Measurements from ENCODE around the gene TMCC1.

TMCC1 gene

GRCh38 chr3:129740090-129740489, 153.4 kb downstream of the TMCC1 start:
- TF ChIP-seq ZC3H10 (CRISPR knock-in tag; IDR thresholded peaks at IDR 0.05), result no peak
- ATAC-seq, result no peak

DNA sequence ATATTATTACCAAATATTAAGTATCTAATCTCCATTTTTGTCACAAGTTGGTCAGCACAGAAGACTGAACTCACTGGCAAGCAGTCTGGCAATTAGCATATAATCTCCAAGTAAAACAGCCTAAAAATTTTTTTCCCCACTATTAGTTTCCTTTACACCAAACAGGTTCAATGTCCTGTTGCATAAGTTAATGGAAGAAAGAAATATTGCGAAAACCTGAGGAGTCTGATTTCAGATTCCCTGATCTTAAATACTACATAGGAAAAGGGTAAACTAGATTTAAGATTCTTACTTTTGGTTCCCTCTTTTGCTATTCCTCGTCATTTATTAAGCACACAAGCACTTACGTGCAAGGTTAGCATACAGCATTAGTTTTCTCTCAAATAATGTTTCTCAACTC, 153.9 kb downstream of the TMCC1 start:
- TF ChIP-seq SNAI2 (CRISPR knock-in tag; IDR thresholded peaks at IDR 0.05) (no peak), CSRNP3 (CRISPR knock-in tag; IDR thresholded peaks at IDR 0.05) (no peak), CREB5 (CRISPR knock-in tag; IDR thresholded peaks at IDR 0.05; ENCODE audit: low read depth) (no peak), ZC3H10 (CRISPR knock-in tag; IDR thresholded peaks at IDR 0.05) (no peak), BACH2 (CRISPR knock-in tag; IDR thresholded peaks at IDR 0.05; ENCODE audit: borderline replicate concordance) (no peak), RARB (CRISPR knock-in tag; IDR thresholded peaks at IDR 0.05) (no peak), OSR1 (CRISPR knock-in tag; IDR thresholded peaks at IDR 0.05) (no peak), TOX (CRISPR knock-in tag; IDR thresholded peaks at IDR 0.05; ENCODE audit: borderline replicate concordance) (no peak), ARNTL (CRISPR knock-in tag; IDR thresholded peaks at IDR 0.05; ENCODE audit: borderline replicate concordance, low read depth) (no peak), ZNF565 (CRISPR knock-in tag; conservative IDR thresholded peaks at IDR 0.05; ENCODE audit: low read depth) (no peak), POU6F1 (CRISPR knock-in tag; IDR thresholded peaks at IDR 0.05; ENCODE audit: borderline replicate concordance, low read depth) (no peak), ESRRG (CRISPR knock-in tag; IDR thresholded peaks at IDR 0.05) (no peak), TCF4 (CRISPR knock-in tag; IDR thresholded peaks at IDR 0.05; ENCODE audit: borderline replicate concordance) (no peak), GLIS3 (CRISPR knock-in tag; IDR thresholded peaks at IDR 0.05) (no peak)
- TF ChIP-seq, protein P1, sequence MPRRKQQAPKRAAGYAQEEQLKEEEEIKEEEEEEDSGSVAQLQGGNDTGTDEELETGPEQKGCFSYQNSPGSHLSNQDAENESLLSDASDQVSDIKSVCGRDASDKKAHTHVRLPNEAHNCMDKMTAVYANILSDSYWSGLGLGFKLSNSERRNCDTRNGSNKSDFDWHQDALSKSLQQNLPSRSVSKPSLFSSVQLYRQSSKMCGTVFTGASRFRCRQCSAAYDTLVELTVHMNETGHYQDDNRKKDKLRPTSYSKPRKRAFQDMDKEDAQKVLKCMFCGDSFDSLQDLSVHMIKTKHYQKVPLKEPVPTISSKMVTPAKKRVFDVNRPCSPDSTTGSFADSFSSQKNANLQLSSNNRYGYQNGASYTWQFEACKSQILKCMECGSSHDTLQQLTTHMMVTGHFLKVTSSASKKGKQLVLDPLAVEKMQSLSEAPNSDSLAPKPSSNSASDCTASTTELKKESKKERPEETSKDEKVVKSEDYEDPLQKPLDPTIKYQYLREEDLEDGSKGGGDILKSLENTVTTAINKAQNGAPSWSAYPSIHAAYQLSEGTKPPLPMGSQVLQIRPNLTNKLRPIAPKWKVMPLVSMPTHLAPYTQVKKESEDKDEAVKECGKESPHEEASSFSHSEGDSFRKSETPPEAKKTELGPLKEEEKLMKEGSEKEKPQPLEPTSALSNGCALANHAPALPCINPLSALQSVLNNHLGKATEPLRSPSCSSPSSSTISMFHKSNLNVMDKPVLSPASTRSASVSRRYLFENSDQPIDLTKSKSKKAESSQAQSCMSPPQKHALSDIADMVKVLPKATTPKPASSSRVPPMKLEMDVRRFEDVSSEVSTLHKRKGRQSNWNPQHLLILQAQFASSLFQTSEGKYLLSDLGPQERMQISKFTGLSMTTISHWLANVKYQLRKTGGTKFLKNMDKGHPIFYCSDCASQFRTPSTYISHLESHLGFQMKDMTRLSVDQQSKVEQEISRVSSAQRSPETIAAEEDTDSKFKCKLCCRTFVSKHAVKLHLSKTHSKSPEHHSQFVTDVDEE (CRISPR knock-in tag; IDR thresholded peaks at IDR 0.05), result no peak
- ATAC-seq, result no peak

GRCh38 chr3:129738172-129738571, 155.3 kb downstream of the TMCC1 start:
- no peak for ATAC-seq
- TF ChIP-seq ISL1 (CRISPR knock-in tag; IDR thresholded peaks at IDR 0.05), result no peak
- no peak for TF ChIP-seq ZFP3 (CRISPR knock-in tag; IDR thresholded peaks at IDR 0.05)
- no peak for TF ChIP-seq POU6F1 (CRISPR knock-in tag; IDR thresholded peaks at IDR 0.05; ENCODE audit: borderline replicate concordance, low read depth)
- no peak for TF ChIP-seq TCF4 (CRISPR knock-in tag; IDR thresholded peaks at IDR 0.05; ENCODE audit: borderline replicate concordance)
- TF ChIP-seq SNAI2 (CRISPR knock-in tag; IDR thresholded peaks at IDR 0.05), result no peak
- no peak for TF ChIP-seq BACH2 (CRISPR knock-in tag; IDR thresholded peaks at IDR 0.05; ENCODE audit: borderline replicate concordance)

DNA sequence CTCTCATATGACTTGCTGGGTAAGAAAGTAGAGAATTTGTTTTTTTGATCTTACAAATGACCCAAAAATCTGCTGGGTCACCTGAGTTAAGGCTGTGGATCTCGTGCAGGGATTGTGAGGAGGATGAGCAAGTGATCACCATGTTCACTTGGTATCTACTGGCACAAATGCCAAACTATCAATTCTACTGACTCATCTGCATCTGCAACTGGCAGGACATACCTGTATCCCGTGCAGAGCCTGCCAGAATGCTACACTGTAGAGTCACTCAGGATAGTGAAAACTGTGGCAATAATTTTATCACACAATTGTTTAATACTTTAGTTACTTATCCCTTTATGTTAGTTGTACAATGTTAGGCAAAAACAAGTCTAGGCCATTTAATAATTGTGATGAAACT, 157.4 kb downstream of the TMCC1 start:
- ATAC-seq, result no peak
- TF ChIP-seq CSRNP3 (CRISPR knock-in tag; IDR thresholded peaks at IDR 0.05) (no peak), POU6F1 (CRISPR knock-in tag; IDR thresholded peaks at IDR 0.05; ENCODE audit: borderline replicate concordance, low read depth) (no peak), ESRRG (CRISPR knock-in tag; IDR thresholded peaks at IDR 0.05) (no peak), BACH2 (CRISPR knock-in tag; IDR thresholded peaks at IDR 0.05; ENCODE audit: borderline replicate concordance) (no peak), ARNTL (CRISPR knock-in tag; IDR thresholded peaks at IDR 0.05; ENCODE audit: borderline replicate concordance, low read depth) (no peak), ZNF70 (CRISPR knock-in tag; IDR thresholded peaks at IDR 0.05) (no peak)
- TF ChIP-seq, protein P2, sequence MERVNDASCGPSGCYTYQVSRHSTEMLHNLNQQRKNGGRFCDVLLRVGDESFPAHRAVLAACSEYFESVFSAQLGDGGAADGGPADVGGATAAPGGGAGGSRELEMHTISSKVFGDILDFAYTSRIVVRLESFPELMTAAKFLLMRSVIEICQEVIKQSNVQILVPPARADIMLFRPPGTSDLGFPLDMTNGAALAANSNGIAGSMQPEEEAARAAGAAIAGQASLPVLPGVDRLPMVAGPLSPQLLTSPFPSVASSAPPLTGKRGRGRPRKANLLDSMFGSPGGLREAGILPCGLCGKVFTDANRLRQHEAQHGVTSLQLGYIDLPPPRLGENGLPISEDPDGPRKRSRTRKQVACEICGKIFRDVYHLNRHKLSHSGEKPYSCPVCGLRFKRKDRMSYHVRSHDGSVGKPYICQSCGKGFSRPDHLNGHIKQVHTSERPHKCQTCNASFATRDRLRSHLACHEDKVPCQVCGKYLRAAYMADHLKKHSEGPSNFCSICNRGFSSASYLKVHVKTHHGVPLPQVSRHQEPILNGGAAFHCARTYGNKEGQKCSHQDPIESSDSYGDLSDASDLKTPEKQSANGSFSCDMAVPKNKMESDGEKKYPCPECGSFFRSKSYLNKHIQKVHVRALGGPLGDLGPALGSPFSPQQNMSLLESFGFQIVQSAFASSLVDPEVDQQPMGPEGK (CRISPR knock-in tag; IDR thresholded peaks at IDR 0.05; ENCODE audit: borderline replicate concordance), result no peak
